D721Med (cell line): ENCODE results near the gene UBE2G2.
A peak's percentile ranks its signal among the peaks of the same experiment; 100 is the strongest.

ENCODE experiments used
- DNase-seq: peaks from one replicate; pipeline ENCODE4 v3.0.0; 2011; ENCODE audit warnings: low spot score; ENCODE audit not compliant: insufficient read length
- FAIRE-seq: peaks from 2 replicates; lab custom pipeline; 2011; peaks lifted over from hg19 to GRCh38; lab: Jason Lieb, UNC
- CTCF ChIP-seq: IDR thresholded peaks from 2 replicates; pipeline ENCODE4 v1.5.1; 2012; ENCODE audit warnings: mild to moderate bottlenecking, control low read depth; ENCODE audit not compliant: insufficient read depth; ENCODE audit errors: missing control alignments

The UBE2G2 gene

GRCh38 chr21:44764319-44765230, 37.0 kb downstream of the UBE2G2 start:
- no peak for DNase-seq
- no peak for FAIRE-seq
- no peak for TF ChIP-seq CTCF

GRCh38 chr21:44763451-44764318, 37.9 kb downstream of the UBE2G2 start:
- TF ChIP-seq CTCF, result no peak
- DNase-seq (no peak), FAIRE-seq (no peak)

- no peak for TF ChIP-seq CTCF
- no peak for DNase-seq
- FAIRE-seq, result no peak
These were observed 38.6 kb downstream of the UBE2G2 start for GRCh38 chr21:44763050-44763378.

- FAIRE-seq (no peak), DNase-seq (no peak)
- TF ChIP-seq CTCF, result no peak
These were observed 39.2 kb downstream of the UBE2G2 start for GRCh38 chr21:44762221-44763049.

- FAIRE-seq (no peak), DNase-seq (no peak)
- no peak for TF ChIP-seq CTCF
These were observed 39.8 kb downstream of the UBE2G2 start for GRCh38 chr21:44761747-44762208.

GRCh38 chr21:44761011-44761729, 40.5 kb downstream of the UBE2G2 start:
- DNase-seq (no peak), FAIRE-seq (no peak)
- peak; percentile 3 for TF ChIP-seq CTCF
